Activated CD8-positive, alpha-beta T cell treated with anti-CD3 and anti-CD28 coated beads for 36 hours (primary cell): ENCODE results near the gene ELL2. TPM values are rescaled to one million over a fixed set of nuclear protein-coding genes. Genes with fewer than 3 reads are reported as not detected.

Source experiments
- ATAC-seq: fragments of 200-7000 bp; cut with Tn5 transposase; one replicate; pipeline ENCODE4 v1.10.0; 2021; ENCODE audit warnings: mild to moderate bottlenecking, moderate library complexity
- CTCF ChIA-PET: fragments of 350-600 bp; sonication (Branson Sonifier 250); formaldehyde crosslinking; loops from one replicate; lab custom pipeline; 2021; ENCODE audit warnings: antibody characterized with exemption; lab: Charles Lee
- POLR2A ChIA-PET: fragments of 350-600 bp; sonication (Branson Sonifier 250); formaldehyde crosslinking; loops from one replicate; lab custom pipeline; 2021; ENCODE audit warnings: antibody characterized with exemption; lab: Charles Lee
- DNase-seq: peaks from one replicate; pipeline ENCODE4 v3.0.0-alpha.2; 2020
- H3K27ac Mint-ChIP-seq: one replicate; pipeline ENCODE4 v1.8.0; 2021; ENCODE audit warnings: mild to moderate bottlenecking, mixed read lengths
- H3K27me3 Mint-ChIP-seq: one replicate; pipeline ENCODE4 v1.8.0; 2021; ENCODE audit warnings: mixed read lengths
- H3K36me3 Mint-ChIP-seq: one replicate; pipeline ENCODE4 v1.8.0; 2021; ENCODE audit warnings: low read depth, mixed read lengths
- H3K4me1 Mint-ChIP-seq: one replicate; pipeline ENCODE4 v1.8.0; 2021; ENCODE audit warnings: low read depth, mixed read lengths
- H3K4me3 Mint-ChIP-seq: one replicate; pipeline ENCODE4 v1.8.0; 2021; ENCODE audit warnings: mild to moderate bottlenecking, moderate library complexity, mixed read lengths
- H3K9me3 Mint-ChIP-seq: one replicate; pipeline ENCODE4 v1.8.0; 2021; ENCODE audit warnings: mixed read lengths
- intact Hi-C: fragments of 100-400 bp; cut with micrococcal nuclease; formaldehyde crosslinking; loops from one replicate; pipeline ENCODE4 v1.10.0; 2022
- total RNA-seq, 2 experiments: library from RNA; stranded (reverse); gene quantifications; one replicate each; pipeline ENCODE4 v1.2.3, GENCODE V29; 2021
- TF ChIP-seq, protein P1 (sequence below): fragments of 200-600 bp; IDR thresholded peaks from one replicate; pipeline ENCODE4 v1.8.0; 2022; ENCODE audit warnings: antibody characterized with exemption, mild to moderate bottlenecking

Gene ELL2
- total RNA-seq, 2 experiments from 2014 or later, result 39.7 to 46.3 TPM

GRCh38 chr5:95874246-95874645 is 87.4 kb downstream of the ELL2 start:
- no peak overlapping the region for H3K27ac Mint-ChIP-seq
- H3K9me3 Mint-ChIP-seq, result no peaks in the 10 kb centered on the region
- intact Hi-C loops, result loop anchor here (5.0 kb wide), 3 partner anchors 53 to 193 kb away; partner anchors contain the start of gene ELL2
- no peak for ATAC-seq
- DNase-seq, result no peak
- H3K27me3 Mint-ChIP-seq, result no peaks in the 10 kb centered on the region
- ChIA-PET CTCF (interaction anchor here (0.6 to 1.6 kb wide), 6 partner anchors 9 to 1287 kb away, joined by 3 to 4 read pairs (median 3); no protein-coding TSS in a partner anchor), POLR2A (interaction anchor here (1.0 kb wide), 1 partner anchor 13 kb away, joined by 5 read pairs; no protein-coding TSS in a partner anchor)
- TF ChIP-seq, protein P1, sequence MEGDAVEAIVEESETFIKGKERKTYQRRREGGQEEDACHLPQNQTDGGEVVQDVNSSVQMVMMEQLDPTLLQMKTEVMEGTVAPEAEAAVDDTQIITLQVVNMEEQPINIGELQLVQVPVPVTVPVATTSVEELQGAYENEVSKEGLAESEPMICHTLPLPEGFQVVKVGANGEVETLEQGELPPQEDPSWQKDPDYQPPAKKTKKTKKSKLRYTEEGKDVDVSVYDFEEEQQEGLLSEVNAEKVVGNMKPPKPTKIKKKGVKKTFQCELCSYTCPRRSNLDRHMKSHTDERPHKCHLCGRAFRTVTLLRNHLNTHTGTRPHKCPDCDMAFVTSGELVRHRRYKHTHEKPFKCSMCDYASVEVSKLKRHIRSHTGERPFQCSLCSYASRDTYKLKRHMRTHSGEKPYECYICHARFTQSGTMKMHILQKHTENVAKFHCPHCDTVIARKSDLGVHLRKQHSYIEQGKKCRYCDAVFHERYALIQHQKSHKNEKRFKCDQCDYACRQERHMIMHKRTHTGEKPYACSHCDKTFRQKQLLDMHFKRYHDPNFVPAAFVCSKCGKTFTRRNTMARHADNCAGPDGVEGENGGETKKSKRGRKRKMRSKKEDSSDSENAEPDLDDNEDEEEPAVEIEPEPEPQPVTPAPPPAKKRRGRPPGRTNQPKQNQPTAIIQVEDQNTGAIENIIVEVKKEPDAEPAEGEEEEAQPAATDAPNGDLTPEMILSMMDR, result no peak
- no peaks in the 10 kb centered on the region for H3K36me3 Mint-ChIP-seq
- H3K4me3 Mint-ChIP-seq, result no peak overlapping the region
- peaks cover 25% of the 10 kb centered on the region for H3K4me1 Mint-ChIP-seq

- H3K4me3 Mint-ChIP-seq, result no peak overlapping the region
- no peaks in the 10 kb centered on the region for H3K27me3 Mint-ChIP-seq
- TF ChIP-seq, protein P1, result no peak
- no peak overlapping the region for H3K27ac Mint-ChIP-seq
- ChIA-PET POLR2A (no interaction called here), CTCF (interaction anchor here (1.4 kb wide), 1 partner anchor 63 kb away, joined by 3 read pairs; no protein-coding TSS in a partner anchor)
- ATAC-seq, result no peak
- peaks cover 2% of the 10 kb centered on the region for H3K36me3 Mint-ChIP-seq
- peaks cover 2% of the 10 kb centered on the region for H3K9me3 Mint-ChIP-seq
- DNase-seq, result no peak
- H3K4me1 Mint-ChIP-seq, result peaks cover 33% of the 10 kb centered on the region
- intact Hi-C loops, result loop anchor here (5.0 kb wide), 3 partner anchors 54 to 194 kb away; partner anchors contain the start of gene ELL2
Observed at GRCh38 chr5:95873351-95873750, 88.3 kb downstream of the ELL2 start.

- no peak overlapping the region for H3K27ac Mint-ChIP-seq
- CTCF ChIA-PET, result interaction anchor here (4.4 kb wide), 1 partner anchor 88 kb away, joined by 15 read pairs; the partner anchor contains the start of gene ELL2
Observed at GRCh38 chr5:95872346-95873268, 89.0 kb downstream of the ELL2 start.

DNA sequence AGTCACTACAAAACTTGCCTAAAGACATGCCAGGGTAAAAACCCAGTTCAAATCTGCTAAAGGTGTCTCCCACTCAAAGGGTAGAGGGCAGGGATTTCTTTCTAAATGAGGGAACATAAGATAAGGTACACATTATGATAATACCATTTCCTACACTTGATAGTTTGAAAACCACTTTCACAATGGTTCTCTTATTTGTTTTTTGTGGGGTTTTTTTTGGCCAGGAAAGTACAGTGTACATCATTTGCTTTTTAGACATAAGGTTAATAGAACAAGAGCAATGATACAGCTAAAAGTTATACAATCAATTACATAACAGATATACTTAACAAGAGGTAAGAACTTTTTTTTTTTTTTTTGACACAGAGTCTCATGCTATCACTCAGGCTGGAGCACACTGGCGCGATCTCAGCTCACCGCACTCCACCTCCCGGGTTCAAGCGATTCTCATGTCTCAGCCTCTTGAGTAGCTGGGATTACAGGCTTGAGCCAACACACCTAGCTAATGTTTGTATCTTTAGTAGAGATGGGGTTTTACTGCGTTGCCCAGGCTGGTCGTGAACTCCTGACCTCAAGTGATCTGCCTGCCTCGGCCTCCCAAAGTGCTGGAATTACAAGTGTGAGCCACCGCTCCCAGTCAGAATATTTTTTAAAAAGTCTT is 90.4 kb downstream of the ELL2 start:
- peak overlapping the region; percentile 100 for H3K27ac Mint-ChIP-seq
- H3K4me1 Mint-ChIP-seq, result peaks cover 49% of the 10 kb centered on the region
- ATAC-seq (no peak), DNase-seq (no peak)
- ChIA-PET CTCF (interaction anchor here (1.0 to 4.4 kb wide), 4 partner anchors 12 to 465 kb away, joined by 3 to 21 read pairs (median 17); partner anchors contain the start of gene ELL2), POLR2A (interaction anchor here (1.4 to 3.8 kb wide), 3 partner anchors 9 to 194 kb away, joined by 6 to 15 read pairs (median 14); no protein-coding TSS in a partner anchor)
- peaks cover 4% of the 10 kb centered on the region for H3K9me3 Mint-ChIP-seq
- intact Hi-C loops, result loop anchor here (5.0 kb wide), 3 partner anchors 56 to 196 kb away; partner anchors contain the start of gene ELL2
- peaks cover 4% of the 10 kb centered on the region for H3K36me3 Mint-ChIP-seq
- TF ChIP-seq, protein P1, result no peak
- peak overlapping the region; percentile 65 for H3K4me3 Mint-ChIP-seq
- H3K27me3 Mint-ChIP-seq, result no peaks in the 10 kb centered on the region

More at GRCh38 chr5:95872346-95873268, 89.0 kb downstream of the ELL2 start:
- H3K9me3 Mint-ChIP-seq, result peaks cover 4% of the 10 kb centered on the region
- H3K4me3 Mint-ChIP-seq, result no peak overlapping the region
- H3K4me1 Mint-ChIP-seq, result peaks cover 38% of the 10 kb centered on the region
- ATAC-seq, result no peak
- intact Hi-C loops, result loop anchor here (5.0 kb wide), 3 partner anchors 55 to 195 kb away; partner anchors contain the start of gene ELL2
- DNase-seq, result no peak
- TF ChIP-seq, protein P1, result no peak
- no peaks in the 10 kb centered on the region for H3K27me3 Mint-ChIP-seq
- peaks cover 4% of the 10 kb centered on the region for H3K36me3 Mint-ChIP-seq
- POLR2A ChIA-PET, result interaction anchor here (2.9 kb wide), 1 partner anchor 11 kb away, joined by 14 read pairs; no protein-coding TSS in a partner anchor
